ENCODE data around the gene SH3PXD2A. TPM values are rescaled to one million over a fixed set of nuclear protein-coding genes. Genes with fewer than 3 reads are reported as not detected.

SH3PXD2A gene
- total and polyA plus RNA-seq, 10 of the 15 experiments (the other 5 are each of a cell fraction or from before 2014, with no cell fraction given), result 0.63 to 14.0 (median 4.4) TPM

GRCh38 chr10:103769176-103769575, 86.2 kb downstream of the SH3PXD2A start:
- Histone ChIP-seq H4K20me1 (ENCODE audit: control insufficient read depth, insufficient read depth) (no peaks in the 10 kb centered on the region), H3K36me3 (ENCODE audit: control insufficient read depth in 2 of 2, insufficient read depth in 2 of 2, low read length in 1 of 2) (no peaks in the 10 kb centered on the region), H2AFZ (ENCODE audit: control insufficient read depth, low read depth, low read length) (no peak overlapping the region), H3K4me1 (ENCODE audit: control insufficient read depth, insufficient read depth, low read length) (peaks cover 14% of the 10 kb centered on the region), H3K27me3 (replicated peaks in 1 of 2; ENCODE audit: control insufficient read depth in 2 of 2, insufficient read depth in 2 of 2, low read length in 1 of 2) (no peaks in the 10 kb centered on the region; a peak in 1 of 4 replicates), H3K9me3 (replicated peaks; ENCODE audit: control insufficient read depth, insufficient read depth, low read length) (no peaks in the 10 kb centered on the region), H3K4me2 (ENCODE audit: control insufficient read depth, insufficient read depth) (no peak overlapping the region), H3K4me3 (no peak overlapping the region), H3K9ac (ENCODE audit: control insufficient read depth, insufficient read depth, low read length) (no peak overlapping the region), H3K27ac (ENCODE audit: control insufficient read depth, insufficient read depth) (no peak overlapping the region), H3K79me2 (ENCODE audit: control insufficient read depth, insufficient read depth, low read length) (no peaks in the 10 kb centered on the region)
- BruUV-seq (replicated peaks), result no TSS peak
- CTCF ChIA-PET, result interaction anchor here (1.0 kb wide), 2 partner anchors 8 to 56 kb away, joined by 3 to 7 read pairs; no protein-coding TSS in a partner anchor
- WGBS (ENCODE audit: insufficient coverage, insufficient replicate concordance, low lambda C conversion rate, missing lambda C conversion rate), result 61% methylated on average over 9 of the region's 10 CpGs
- TF ChIP-seq USF1 (IDR thresholded peaks at IDR 0.05; ENCODE audit: borderline replicate concordance, extremely low read length, insufficient read depth, low read depth, low read length), result no peak
- TF ChIP-seq, protein P1, sequence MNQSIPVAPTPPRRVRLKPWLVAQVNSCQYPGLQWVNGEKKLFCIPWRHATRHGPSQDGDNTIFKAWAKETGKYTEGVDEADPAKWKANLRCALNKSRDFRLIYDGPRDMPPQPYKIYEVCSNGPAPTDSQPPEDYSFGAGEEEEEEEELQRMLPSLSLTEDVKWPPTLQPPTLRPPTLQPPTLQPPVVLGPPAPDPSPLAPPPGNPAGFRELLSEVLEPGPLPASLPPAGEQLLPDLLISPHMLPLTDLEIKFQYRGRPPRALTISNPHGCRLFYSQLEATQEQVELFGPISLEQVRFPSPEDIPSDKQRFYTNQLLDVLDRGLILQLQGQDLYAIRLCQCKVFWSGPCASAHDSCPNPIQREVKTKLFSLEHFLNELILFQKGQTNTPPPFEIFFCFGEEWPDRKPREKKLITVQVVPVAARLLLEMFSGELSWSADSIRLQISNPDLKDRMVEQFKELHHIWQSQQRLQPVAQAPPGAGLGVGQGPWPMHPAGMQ (IDR thresholded peaks at IDR 0.05; ENCODE audit: borderline replicate concordance), result no peak
- TF ChIP-seq NR2C2 (IDR thresholded peaks at IDR 0.05; ENCODE audit: borderline replicate concordance, control insufficient read depth, insufficient read length, low read depth), result no peak
- TF ChIP-seq IKZF2 (IDR thresholded peaks at IDR 0.05), result peak in 1 of 2 experiments; percentile 27; a peak in 1 of 4 replicates
- TF ChIP-seq RCOR1 (conservative IDR thresholded peaks at IDR 0.05; ENCODE audit: low read depth, low read length), result no peak
- no peak for TF ChIP-seq RAD51 (IDR thresholded peaks at IDR 0.05)
- TF ChIP-seq SMC3 (IDR thresholded peaks at IDR 0.05; ENCODE audit: borderline replicate concordance, low read length), result no peak
- peak; percentile 68 for TF ChIP-seq BCL11A (IDR thresholded peaks at IDR 0.05; ENCODE audit: low read depth, low read length)
- peak; percentile 43; the same call in 1 of the 2 replicates for TF ChIP-seq ZNF384 (IDR thresholded peaks at IDR 0.05; ENCODE audit: borderline replicate concordance, low read depth, low read length)
- peak; percentile 73 for TF ChIP-seq SPI1 (IDR thresholded peaks at IDR 0.05; ENCODE audit: borderline replicate concordance, insufficient read depth, low read depth, low read length)
- TF ChIP-seq ATF7 (IDR thresholded peaks at IDR 0.05; ENCODE audit: low read depth), result peak; percentile 32
- TF ChIP-seq MTA2 (IDR thresholded peaks at IDR 0.05; ENCODE audit: low read depth), result peak; percentile 74
- peak; percentile 59 for TF ChIP-seq JUNB (IDR thresholded peaks at IDR 0.05)
- peak; percentile 48; the same call in 1 of the 2 replicates for TF ChIP-seq MLLT1 (IDR thresholded peaks at IDR 0.05)
- 0 out of 2 replicates have a peak, but pooled peaks have one; percentile 25 for TF ChIP-seq IKZF1 (conservative IDR thresholded peaks at IDR 0.05)
- peak; percentile 24; the same call in 1 of the 2 replicates for TF ChIP-seq RELB (IDR thresholded peaks at IDR 0.05; ENCODE audit: low read depth)
- TF ChIP-seq IRF4 (IDR thresholded peaks at IDR 0.05; ENCODE audit: low read depth, low read length), result peak; percentile 56; the same call in 1 of the 2 replicates
- TF ChIP-seq, protein P2, sequence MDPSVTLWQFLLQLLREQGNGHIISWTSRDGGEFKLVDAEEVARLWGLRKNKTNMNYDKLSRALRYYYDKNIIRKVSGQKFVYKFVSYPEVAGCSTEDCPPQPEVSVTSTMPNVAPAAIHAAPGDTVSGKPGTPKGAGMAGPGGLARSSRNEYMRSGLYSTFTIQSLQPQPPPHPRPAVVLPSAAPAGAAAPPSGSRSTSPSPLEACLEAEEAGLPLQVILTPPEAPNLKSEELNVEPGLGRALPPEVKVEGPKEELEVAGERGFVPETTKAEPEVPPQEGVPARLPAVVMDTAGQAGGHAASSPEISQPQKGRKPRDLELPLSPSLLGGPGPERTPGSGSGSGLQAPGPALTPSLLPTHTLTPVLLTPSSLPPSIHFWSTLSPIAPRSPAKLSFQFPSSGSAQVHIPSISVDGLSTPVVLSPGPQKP (IDR thresholded peaks at IDR 0.05; ENCODE audit: low read depth, low read length), result no peak
- TF ChIP-seq NBN (IDR thresholded peaks at IDR 0.05), result 0 out of 2 replicates have a peak, but pooled peaks have one; percentile 58
- intact Hi-C loops (cut with micrococcal nuclease; ENCODE audit: unreplicated experiment), result no loop called here
- no peak for FAIRE-seq
- POLR2A ChIA-PET, result interaction anchor here (0.6 to 0.7 kb wide), 2 partner anchors 15 to 294 kb away, joined by 5 read pairs; no protein-coding TSS in a partner anchor
- RAD21 ChIA-PET (ENCODE audit: unreplicated experiment), result interaction anchor here (0.7 to 1.3 kb wide), 2 partner anchors 17 to 45 kb away, joined by 3 read pairs; no protein-coding TSS in a partner anchor
- peak; percentile 24; the same call in 1 of the 3 replicates for ATAC-seq
- SMC1A ChIA-PET (ENCODE audit: uncharacterized antibody, unreplicated experiment), result interaction anchor here (0.7 kb wide), 1 partner anchor 20 kb away, joined by 3 read pairs; no protein-coding TSS in a partner anchor
- no peak for DNase-seq (ENCODE audit: low read depth, low spot score)
- in situ Hi-C loops (cut with MboI), result no loop called here

All from GM12878 (cell line).